ENCODE results near the gene CNKSR3.

The CNKSR3 gene

DNA sequence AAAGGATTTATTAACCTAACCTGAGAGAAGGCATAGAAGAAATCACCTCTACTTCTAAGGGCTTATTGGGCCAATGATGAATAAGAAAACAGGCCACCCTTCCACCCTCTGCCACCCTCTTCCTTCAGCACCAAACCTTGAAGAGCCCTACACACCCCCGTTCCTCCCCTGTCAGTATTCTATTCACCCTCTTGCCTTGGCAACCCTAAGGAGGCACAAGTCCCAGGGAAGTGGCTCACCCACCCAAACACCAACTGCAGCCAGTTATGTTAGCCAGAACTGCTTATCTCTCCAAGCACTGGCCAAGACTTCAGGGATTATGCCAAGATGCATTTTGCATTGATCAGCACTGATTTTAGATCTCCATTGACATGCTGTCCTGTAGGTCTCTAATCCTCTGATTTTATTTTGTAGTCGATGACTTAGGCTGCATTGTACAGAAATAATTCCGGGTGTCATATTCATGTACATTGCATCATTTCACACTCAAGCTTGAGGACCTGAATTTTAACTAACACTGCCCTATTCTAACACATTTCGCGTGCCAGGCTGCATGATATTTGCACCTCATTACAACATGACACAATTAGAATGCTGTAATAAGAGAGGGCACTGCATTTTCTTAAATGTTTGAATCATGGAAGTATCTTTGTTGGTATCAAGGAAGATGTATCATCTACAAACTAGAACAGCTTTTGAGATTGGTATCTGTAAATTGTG, 15.7 kb downstream of the CNKSR3 start:
- TF ChIP-seq CTCF (IDR thresholded peaks at IDR 0.05; ENCODE audit: control extremely low read depth, extremely low read depth, low read depth, missing control alignments) = no peak
- ChIA-PET CTCF (no interaction called here), POLR2A (interaction anchor here (0.6 kb wide), 1 partner anchor 1783 kb away, joined by 4 read pairs; no protein-coding TSS in a partner anchor)
- DNase-seq (ENCODE audit: extremely low spot score) = no peak

DNA sequence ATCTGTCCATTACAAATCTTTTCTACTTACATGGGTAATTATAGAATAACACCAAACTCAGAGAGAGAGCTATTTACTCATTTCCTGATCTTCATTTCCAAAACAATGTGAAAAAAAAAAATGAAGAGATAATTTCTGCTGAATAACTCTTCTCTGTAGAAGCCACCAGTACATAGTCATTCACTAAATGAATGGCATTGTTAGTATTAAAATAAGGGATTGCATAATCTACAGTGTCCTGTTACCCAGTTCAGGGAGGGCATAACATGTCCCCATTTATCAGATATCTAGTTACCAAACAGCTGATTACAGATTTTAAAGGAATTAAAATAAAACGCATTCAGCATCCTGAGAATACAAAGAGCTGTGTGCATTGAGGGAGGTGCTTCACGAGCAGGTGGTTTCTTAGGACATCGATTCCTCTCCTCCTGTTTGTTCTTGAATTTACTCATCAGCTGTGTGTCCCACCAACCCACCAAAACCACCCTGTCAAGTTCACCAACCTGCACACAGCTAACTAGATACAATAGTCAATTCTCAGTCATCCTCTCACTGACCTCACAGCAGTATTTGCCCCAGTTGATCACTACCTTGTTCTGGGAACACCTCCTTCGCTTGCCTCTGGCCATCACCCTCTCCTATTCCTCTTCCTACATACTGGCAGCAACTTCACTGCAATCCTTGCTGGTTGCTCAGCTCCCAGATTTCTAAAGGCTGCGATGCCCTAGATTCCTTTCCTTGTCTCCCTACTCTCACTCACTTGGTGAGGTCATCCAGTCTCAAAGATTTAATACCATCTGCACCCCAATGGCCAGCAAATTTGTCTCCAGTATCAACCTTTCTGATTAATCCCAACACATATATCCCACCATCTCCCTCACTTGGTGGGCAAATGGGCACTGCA, 18.7 kb downstream of the CNKSR3 start:
- CTCF ChIA-PET = interaction anchor here (1.0 kb wide), 1 partner anchor 9 kb away, joined by 3 read pairs; no protein-coding TSS in a partner anchor
- POLR2A ChIA-PET = no interaction called here
- TF ChIP-seq CTCF (IDR thresholded peaks at IDR 0.05; ENCODE audit: control extremely low read depth, extremely low read depth, low read depth, missing control alignments) = no peak
- no peak for DNase-seq (ENCODE audit: extremely low spot score)

DNA sequence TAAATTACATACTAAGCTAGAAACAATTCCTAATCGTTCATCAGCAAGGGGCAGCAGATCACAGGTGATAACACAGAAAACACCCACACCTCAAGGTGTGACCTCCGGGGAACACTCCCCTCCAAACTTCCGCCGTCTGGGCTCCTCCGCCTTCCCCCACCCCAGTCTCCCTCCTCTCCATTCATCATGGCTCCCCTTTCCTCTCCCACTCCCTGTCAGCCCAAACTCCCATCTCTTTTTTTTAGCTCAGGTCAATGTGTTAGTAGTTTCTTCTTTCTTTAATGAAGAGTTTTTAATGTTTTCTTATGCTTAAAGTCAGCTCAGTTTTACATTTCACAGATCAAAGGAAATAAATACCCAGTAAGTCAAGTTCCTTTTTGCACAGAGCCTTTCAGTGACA, 20.7 kb downstream of the CNKSR3 start:
- ChIA-PET POLR2A (no interaction called here), CTCF (no interaction called here)
- no peak for TF ChIP-seq CTCF (IDR thresholded peaks at IDR 0.05; ENCODE audit: control extremely low read depth, extremely low read depth, low read depth, missing control alignments)
- no peak for DNase-seq (ENCODE audit: extremely low spot score)

GRCh38 chr6:154488802-154489437, 21.6 kb downstream of the CNKSR3 start:
- ChIA-PET POLR2A (no interaction called here), CTCF (no interaction called here)
- no peak for DNase-seq (ENCODE audit: extremely low spot score)

DNA sequence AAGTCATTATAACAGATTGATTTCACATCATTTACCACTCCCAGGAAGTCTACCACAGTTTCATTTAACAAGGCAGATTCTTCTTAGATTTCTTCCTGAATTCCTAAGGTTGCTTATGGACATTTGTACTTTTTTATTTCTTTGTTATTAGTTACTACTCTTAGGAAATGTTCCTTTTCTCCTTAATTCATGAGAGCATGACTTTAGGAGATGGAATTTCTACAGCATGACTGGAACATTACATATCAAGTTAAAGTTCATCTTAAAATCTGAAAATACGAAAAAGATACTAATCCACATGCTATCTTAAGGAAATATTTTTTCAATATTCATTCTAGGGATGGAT, 22.3 kb downstream of the CNKSR3 start:
- DNase-seq (ENCODE audit: extremely low spot score) = no peak
- TF ChIP-seq CTCF (IDR thresholded peaks at IDR 0.05; ENCODE audit: control extremely low read depth, extremely low read depth, low read depth, missing control alignments) = no peak
- POLR2A ChIA-PET = no interaction called here
- CTCF ChIA-PET = no interaction called here

More at GRCh38 chr6:154488802-154489437, 21.6 kb downstream of the CNKSR3 start:
- no peak for TF ChIP-seq CTCF (IDR thresholded peaks at IDR 0.05; ENCODE audit: control extremely low read depth, extremely low read depth, low read depth, missing control alignments)
